CD4-positive, alpha-beta T cell (primary cell): ENCODE data around the gene STK32B. TPM values are rescaled to one million over a fixed set of nuclear protein-coding genes. Genes with fewer than 3 reads are reported as not detected.

ENCODE experiments used
- ATAC-seq: fragments of 200-7000 bp; cut with Tn5 transposase; one replicate; pipeline ENCODE4 v1.10.0; 2022; ENCODE audit warnings: mild to moderate bottlenecking; ENCODE audit not compliant: poor library complexity
- CTCF ChIA-PET: fragments of 350-600 bp; sonication (Branson Sonifier 250); formaldehyde crosslinking; loops from one replicate; lab custom pipeline; 2021; ENCODE audit warnings: antibody characterized with exemption, inconsistent platforms; lab: Charles Lee
- POLR2A ChIA-PET: fragments of 350-600 bp; sonication (Branson Sonifier 250); formaldehyde crosslinking; loops from one replicate; lab custom pipeline; 2021; ENCODE audit warnings: antibody characterized with exemption, inconsistent platforms; lab: Charles Lee
- DNase-seq, 14 experiments: peaks; one replicate each; pipeline ENCODE4 v3.0.0-alpha.2; 2013 to 2020; ENCODE audit warnings: mixed read lengths in 2 of 14
- H3K27ac ChIP-seq, 2 donors: one replicate each; pipeline versions ENCODE4 v1.5.1 to v1.7.0; 2013; ENCODE audit warnings: low read length in 2 of 2, low read depth in 1 of 2, mild to moderate bottlenecking in 1 of 2
- H3K27me3 ChIP-seq, 2 experiments: 1 replicate in 1 of 2; 2 replicates in 1 of 2; pipeline versions ENCODE4 v1.6.1 to v1.7.0; 2013; ENCODE audit warnings: low read length in 2 of 2, control low read depth in 1 of 2, mild to moderate bottlenecking in 1 of 2, moderate library complexity in 1 of 2; ENCODE audit not compliant: insufficient read depth in 2 of 2, control insufficient read depth in 1 of 2
- H3K36me3 ChIP-seq: one replicate; pipeline ENCODE4 v1.6.1; 2013; ENCODE audit warnings: low read length, control low read depth; ENCODE audit not compliant: insufficient read depth
- H3K4me1 ChIP-seq: one replicate; pipeline ENCODE4 v1.6.1; 2013; ENCODE audit warnings: low read length, control low read depth; ENCODE audit not compliant: insufficient read depth
- H3K4me3 ChIP-seq: one replicate; pipeline ENCODE4 v1.5.1; 2013; ENCODE audit warnings: mild to moderate bottlenecking, low read length, moderate library complexity
- H3K9me3 ChIP-seq, 2 experiments: 1 replicate in 1 of 2; 2 replicates in 1 of 2; pipeline versions ENCODE4 v1.6.1 to v1.7.0; 2013; ENCODE audit warnings: low read length in 2 of 2, mild to moderate bottlenecking in 2 of 2, control low read depth in 1 of 2, moderate library complexity in 1 of 2; ENCODE audit not compliant: control insufficient read depth in 1 of 2, insufficient read depth in 1 of 2
- H3K27ac Mint-ChIP-seq: one replicate; pipeline ENCODE4 v1.8.0; 2020; ENCODE audit warnings: mixed read lengths
- H3K27me3 Mint-ChIP-seq: one replicate; pipeline ENCODE4 v1.8.0; 2021; ENCODE audit warnings: mixed read lengths
- H3K36me3 Mint-ChIP-seq: one replicate; pipeline ENCODE4 v1.8.0; 2021; ENCODE audit warnings: low read depth, mixed read lengths
- H3K4me1 Mint-ChIP-seq: one replicate; pipeline ENCODE4 v1.8.0; 2021; ENCODE audit warnings: low read depth, mixed read lengths
- H3K4me3 Mint-ChIP-seq: one replicate; pipeline ENCODE4 v1.8.0; 2020; ENCODE audit warnings: mild to moderate bottlenecking, mixed read lengths
- H3K9me3 Mint-ChIP-seq: one replicate; pipeline ENCODE4 v1.8.0; 2020; ENCODE audit warnings: mixed read lengths
- intact Hi-C, 2 experiments: fragments of 100-400 bp; cut with DNase I in 1 of 2; cut with micrococcal nuclease in 1 of 2; formaldehyde crosslinking; loops; one replicate each; pipeline versions ENCODE4 v1.15.1 to v1.9.0; 2023 to 2025; cut with DNase I, micrococcal nuclease
- total RNA-seq, 174 experiments: library from RNA in 2 of 174; stranded (reverse) in 2 of 174; gene quantifications; one replicate each; pipeline ENCODE4 v1.2.3 and lab custom pipeline; 2021 to 2026
- TF ChIP-seq, protein P1 (sequence below): fragments of 200-600 bp; IDR thresholded peaks from one replicate; pipeline ENCODE4 v1.8.0; 2022; ENCODE audit warnings: antibody characterized with exemption, mild to moderate bottlenecking

STK32B gene
- total RNA-seq, 2 experiments from 2014 or later, result not detected

DNA sequence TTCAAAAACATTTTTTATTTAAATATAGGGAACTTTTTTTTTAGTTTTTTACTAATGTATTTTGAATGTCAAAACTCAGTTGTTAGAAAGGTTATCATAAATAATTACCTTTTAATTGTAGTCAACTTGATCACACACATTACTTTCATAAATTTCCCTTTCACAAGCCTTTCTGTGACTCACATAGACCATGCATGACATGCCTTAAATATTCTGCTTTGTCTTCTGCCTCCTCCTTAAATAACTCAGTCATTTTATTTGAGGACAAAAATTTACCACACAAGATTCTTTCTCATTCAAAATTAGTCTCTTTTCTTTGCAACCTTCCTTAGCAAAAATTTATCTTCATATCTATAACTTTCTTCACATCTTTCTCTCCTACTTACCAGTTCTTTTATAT, 437.1 kb downstream of the STK32B start:
- Mint-ChIP-seq H3K27ac (no peak overlapping the region), H3K27me3 (no peaks in the 10 kb centered on the region), H3K4me3 (no peak overlapping the region), H3K9me3 (peaks cover 15% of the 10 kb centered on the region), H3K4me1 (no peaks in the 10 kb centered on the region), H3K36me3 (no peaks in the 10 kb centered on the region)
- Histone ChIP-seq H3K27me3 (no peaks in the 10 kb centered on the region), H3K36me3 (no peaks in the 10 kb centered on the region), H3K4me3 (no peak overlapping the region), H3K27ac (no peak overlapping the region), H3K9me3 (peaks cover 3 to 20% of the 10 kb centered on the region in 2 experiments), H3K4me1 (no peaks in the 10 kb centered on the region)
- ATAC-seq (no peak), DNase-seq (no peak)
- CTCF ChIA-PET, result no interaction called here
- TF ChIP-seq, protein P1, sequence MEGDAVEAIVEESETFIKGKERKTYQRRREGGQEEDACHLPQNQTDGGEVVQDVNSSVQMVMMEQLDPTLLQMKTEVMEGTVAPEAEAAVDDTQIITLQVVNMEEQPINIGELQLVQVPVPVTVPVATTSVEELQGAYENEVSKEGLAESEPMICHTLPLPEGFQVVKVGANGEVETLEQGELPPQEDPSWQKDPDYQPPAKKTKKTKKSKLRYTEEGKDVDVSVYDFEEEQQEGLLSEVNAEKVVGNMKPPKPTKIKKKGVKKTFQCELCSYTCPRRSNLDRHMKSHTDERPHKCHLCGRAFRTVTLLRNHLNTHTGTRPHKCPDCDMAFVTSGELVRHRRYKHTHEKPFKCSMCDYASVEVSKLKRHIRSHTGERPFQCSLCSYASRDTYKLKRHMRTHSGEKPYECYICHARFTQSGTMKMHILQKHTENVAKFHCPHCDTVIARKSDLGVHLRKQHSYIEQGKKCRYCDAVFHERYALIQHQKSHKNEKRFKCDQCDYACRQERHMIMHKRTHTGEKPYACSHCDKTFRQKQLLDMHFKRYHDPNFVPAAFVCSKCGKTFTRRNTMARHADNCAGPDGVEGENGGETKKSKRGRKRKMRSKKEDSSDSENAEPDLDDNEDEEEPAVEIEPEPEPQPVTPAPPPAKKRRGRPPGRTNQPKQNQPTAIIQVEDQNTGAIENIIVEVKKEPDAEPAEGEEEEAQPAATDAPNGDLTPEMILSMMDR, result no peak
- intact Hi-C loops, result no loop called here
- POLR2A ChIA-PET, result no interaction called here

DNA sequence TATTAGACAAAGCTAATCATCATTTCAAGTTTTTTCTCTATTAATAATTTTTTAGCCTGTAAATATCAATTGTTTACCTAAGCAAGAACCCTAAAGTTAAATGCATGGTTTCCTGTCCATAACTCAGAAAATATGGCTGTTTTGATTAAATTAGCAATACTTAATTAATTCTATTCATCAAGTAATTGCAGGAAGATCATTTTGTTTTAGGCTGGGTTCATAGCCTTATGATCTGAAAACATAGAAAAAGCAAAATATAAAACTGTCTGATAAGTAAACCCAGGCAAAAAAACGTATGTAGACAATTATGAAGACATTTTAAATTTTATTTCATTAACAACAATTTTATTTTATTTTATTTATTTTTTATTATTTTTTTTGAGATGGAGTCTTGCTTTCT, 438.0 kb downstream of the STK32B start:
- Mint-ChIP-seq H3K36me3 (no peaks in the 10 kb centered on the region), H3K27me3 (no peaks in the 10 kb centered on the region), H3K27ac (no peak overlapping the region), H3K9me3 (peaks cover 16% of the 10 kb centered on the region), H3K4me3 (no peak overlapping the region), H3K4me1 (no peaks in the 10 kb centered on the region)
- Histone ChIP-seq H3K36me3 (no peaks in the 10 kb centered on the region), H3K9me3 (peaks cover 3 to 20% of the 10 kb centered on the region in 2 experiments), H3K4me1 (no peaks in the 10 kb centered on the region), H3K27ac (no peak overlapping the region), H3K4me3 (no peak overlapping the region), H3K27me3 (no peaks in the 10 kb centered on the region)
- CTCF ChIA-PET, result no interaction called here
- DNase-seq (no peak), ATAC-seq (no peak)
- POLR2A ChIA-PET, result no interaction called here
- TF ChIP-seq, protein P1, result no peak
- intact Hi-C loops, result no loop called here

DNA sequence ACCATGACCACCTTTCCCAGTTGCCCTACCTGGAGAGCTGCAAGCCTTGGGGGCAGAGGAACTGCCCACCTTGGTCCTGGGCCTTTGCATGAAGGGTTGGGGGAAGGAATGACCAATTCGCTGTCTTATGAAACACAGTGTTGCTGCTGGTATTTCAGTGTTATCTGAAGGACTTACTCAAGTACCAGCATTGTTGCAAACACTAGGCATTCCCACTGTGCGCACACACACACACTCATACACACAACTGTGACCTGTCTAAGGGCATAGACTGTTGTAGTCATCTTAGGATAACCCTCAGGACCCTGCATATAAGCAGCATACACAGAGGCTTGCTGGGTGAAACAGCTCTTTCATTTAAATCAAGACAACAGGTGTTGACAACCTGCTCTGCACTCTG, 446.2 kb downstream of the STK32B start:
- TF ChIP-seq, protein P1, result no peak
- ChIA-PET CTCF (no interaction called here), POLR2A (no interaction called here)
- Mint-ChIP-seq H3K36me3 (no peaks in the 10 kb centered on the region), H3K27me3 (peaks cover 5% of the 10 kb centered on the region), H3K27ac (no peak overlapping the region), H3K9me3 (peaks cover 3% of the 10 kb centered on the region), H3K4me3 (no peak overlapping the region), H3K4me1 (no peaks in the 10 kb centered on the region)
- no peak overlapping the region for H3K4me3 ChIP-seq
- intact Hi-C loops, result no loop called here
- no peaks in the 10 kb centered on the region for H3K4me1 ChIP-seq
- H3K9me3 ChIP-seq, result peaks cover 0 to 6% of the 10 kb centered on the region in 2 experiments
- H3K36me3 ChIP-seq, result no peaks in the 10 kb centered on the region
- no peaks in the 10 kb centered on the region for H3K27me3 ChIP-seq
- ATAC-seq (no peak), DNase-seq (no peak)
- no peak overlapping the region for H3K27ac ChIP-seq
